NCI-H774 (cell line): ENCODE results near the gene CUX1.
"Not testable (repeated sequence)": the region's sequence is repeated elsewhere in the genome, so short reads cannot be mapped to it uniquely, and the experiment has no call there.

Experiments used
- DNase-seq: peaks from one replicate; lab custom pipeline; 2025; lab: John Stamatoyannopoulos, UW

The CUX1 gene

GRCh38 chr7:101984133-101984879 is 166.9 kb downstream of the CUX1 start:
- DNase-seq = no peak

- DNase-seq = no peak
Measured at GRCh38 chr7:101985057-101985902, 167.9 kb downstream of the CUX1 start.

GRCh38 chr7:101985903-101986734 is 168.7 kb downstream of the CUX1 start:
- no peak for DNase-seq

GRCh38 chr7:101987494-101987893 is 170.1 kb downstream of the CUX1 start:
- DNase-seq = no peak

DNA sequence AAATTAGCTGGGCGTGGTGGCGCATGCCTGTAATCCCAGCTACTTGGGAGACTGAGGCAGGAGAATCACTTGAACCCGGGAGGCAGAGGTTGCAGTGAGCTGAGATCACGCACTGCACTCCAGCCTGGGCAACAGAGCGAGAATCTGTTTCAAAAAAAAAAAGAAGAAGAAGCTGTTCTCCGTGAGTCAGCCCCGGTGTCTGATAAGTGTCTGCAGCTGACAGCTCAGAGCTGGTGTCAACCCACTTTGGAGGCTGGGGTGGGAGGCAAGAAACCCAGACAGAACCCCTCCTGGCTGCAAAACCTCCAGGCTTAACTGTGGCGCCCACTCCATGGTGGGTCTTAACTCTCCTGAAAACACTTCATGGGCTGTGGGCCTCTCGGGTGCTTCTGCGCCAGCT is 170.6 kb downstream of the CUX1 start:
- DNase-seq = not testable (repeated sequence)

DNA sequence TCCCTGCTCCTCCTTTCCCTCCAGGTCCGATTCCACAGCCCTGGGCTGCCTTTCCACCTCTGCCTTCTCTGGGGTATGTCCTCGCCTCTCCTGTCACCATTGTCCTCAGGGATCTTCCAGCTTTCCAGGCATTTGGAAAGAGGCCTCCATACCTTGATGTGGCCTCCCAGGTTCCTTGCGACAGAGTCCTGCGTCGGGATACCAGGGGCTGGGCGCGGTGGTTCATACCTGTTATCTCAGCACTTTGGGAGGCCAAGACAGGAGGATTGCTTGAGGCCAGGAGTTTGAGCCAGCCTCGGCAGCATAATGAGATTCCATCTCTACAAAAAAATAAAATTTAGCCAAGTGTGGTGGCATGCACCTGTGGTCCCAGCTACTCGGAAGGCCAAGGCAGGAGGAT is 171.1 kb downstream of the CUX1 start:
- DNase-seq = no peak

- DNase-seq = no peak
Measured at GRCh38 chr7:101989101-101989500, 171.7 kb downstream of the CUX1 start.

DNA sequence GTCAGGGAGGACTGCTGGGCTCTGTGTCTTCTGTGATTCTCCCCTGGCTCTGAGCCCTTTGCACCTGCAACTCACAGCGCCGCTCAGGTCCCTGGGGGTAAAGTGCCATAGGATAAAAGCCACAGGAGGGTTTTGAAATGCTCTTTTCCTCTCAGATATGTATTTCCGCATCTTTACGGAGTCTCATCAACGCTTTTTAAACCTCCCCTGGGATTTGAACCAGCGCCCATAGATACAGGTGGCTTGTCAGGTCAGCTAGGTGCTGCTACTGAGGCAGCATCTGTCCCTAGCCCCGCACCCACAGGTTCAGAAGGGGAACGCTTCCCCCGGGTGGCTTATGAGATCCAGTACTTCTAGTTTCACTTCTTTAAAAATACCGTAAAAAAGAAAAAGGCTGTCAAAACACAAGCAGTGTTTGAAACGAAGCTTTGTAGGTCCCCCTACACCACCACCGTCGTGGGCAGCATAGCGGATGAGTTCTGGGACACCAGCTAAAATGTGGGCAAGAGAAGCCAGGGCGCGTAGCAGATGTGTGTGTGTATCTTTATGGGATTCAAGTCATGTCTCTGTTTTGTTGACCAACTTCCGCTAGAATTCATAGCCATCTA is 173.5 kb downstream of the CUX1 start:
- no peak for DNase-seq

DNA sequence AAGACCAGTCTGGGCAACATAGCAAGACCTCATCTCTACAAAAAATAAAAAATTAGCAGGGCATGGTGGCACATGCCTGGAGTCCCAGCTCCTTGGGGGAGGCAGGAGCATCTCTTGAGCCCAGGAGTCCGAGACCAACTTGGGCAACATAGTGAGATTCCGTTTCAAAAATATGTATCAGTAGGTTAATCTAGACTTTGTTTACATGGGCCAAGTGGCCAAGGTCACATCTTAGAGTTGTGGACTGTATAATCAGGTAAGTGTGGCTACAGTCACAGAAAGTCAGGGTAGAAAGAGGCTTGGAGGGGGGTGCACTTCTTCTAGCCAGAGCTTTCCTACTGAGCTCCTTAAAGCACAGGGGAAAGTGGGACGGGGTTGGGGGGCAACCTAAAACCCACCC is 174.4 kb downstream of the CUX1 start:
- no peak for DNase-seq

DNA sequence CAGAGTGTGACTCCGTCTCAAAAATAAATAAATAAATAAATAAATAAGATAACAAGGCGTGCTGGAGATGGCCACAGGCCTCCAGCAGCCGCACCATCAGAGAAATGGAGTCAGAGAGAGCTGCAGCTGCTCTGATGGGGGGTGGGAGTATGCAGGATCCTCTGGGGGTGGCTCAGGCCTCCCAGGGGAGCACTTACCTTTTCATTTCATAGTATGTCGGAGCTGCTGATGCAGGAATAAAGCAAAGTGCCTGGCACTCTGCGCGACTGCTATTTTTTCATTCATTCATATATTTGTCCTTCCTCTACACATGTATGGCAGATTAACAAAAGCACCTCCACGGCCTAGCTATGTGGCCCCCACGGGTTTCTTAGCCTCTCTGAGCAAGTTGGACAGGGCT is 175.9 kb downstream of the CUX1 start:
- DNase-seq = no peak

DNA sequence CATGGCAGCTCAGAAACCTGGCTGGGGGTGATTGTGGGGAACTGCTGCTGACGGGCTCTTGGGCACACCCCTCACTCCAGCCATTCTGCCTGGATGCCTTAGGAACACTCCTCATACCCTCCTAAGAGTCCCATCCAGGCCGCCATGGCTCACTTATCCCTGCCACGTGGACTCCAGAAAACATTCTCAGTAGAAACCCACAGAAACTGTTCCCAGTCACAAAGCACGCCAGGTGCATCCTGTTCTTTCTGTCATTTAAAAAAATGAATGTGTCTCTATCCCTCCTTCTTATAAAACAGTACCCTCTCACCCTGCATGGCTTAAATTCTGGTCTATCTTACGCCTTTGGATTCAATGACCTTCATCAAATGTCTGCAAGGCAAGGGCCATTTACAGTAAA is 177.7 kb downstream of the CUX1 start:
- no peak for DNase-seq

DNA sequence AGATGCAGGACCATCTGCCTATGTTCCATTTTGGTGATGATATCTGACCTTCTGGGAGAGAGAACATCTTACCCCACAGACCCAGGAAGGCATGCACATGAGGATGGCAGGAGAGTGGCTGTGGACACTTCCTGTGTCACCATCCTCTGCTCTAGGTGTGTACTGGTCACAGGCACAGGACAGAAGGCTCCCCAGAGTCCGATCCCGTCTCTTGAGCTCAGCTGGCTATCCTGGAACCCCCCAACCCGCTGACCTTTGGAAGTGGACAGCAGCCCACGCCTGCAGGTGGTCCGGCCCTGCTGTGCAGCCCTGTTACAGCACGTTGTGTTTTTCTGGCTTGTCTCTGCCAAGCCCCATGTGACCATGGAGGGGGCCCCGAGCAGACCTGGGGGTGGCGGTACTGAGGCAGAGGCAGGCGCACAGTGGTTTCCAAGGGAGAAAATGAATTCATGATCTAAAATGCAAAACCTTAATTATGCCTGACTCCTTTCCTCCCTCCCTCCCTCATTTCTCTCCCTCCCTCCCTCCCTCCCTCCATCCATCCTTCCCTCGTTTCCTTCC is 178.8 kb downstream of the CUX1 start:
- no peak for DNase-seq

- DNase-seq = no peak
Measured at GRCh38 chr7:101996876-101997275, 179.4 kb downstream of the CUX1 start.

GRCh38 chr7:101998029-101998905 is 180.8 kb downstream of the CUX1 start:
- DNase-seq = no peak

DNA sequence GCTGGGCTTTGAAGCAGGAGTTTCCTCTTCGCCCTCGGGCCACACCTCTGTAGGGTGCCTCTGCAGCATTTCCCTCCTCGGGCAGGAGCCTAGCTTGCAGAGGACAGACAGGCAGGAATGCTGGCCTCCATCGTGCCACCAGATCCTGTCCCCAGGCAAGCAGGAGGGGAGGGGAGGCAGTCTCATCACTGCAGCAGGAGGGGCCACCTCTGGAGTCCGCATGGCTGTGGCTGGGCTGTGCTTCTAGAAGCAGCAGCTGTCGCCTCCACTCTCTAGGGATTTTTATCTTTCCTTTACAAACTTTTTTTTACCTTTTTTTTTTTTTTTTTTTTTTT is 181.4 kb downstream of the CUX1 start:
- DNase-seq = no peak

GRCh38 chr7:101999393-101999792 is 182.0 kb downstream of the CUX1 start:
- DNase-seq = no peak

GRCh38 chr7:102000123-102000522 is 182.7 kb downstream of the CUX1 start:
- DNase-seq = no peak

- DNase-seq = no peak
Measured at GRCh38 chr7:102004229-102004628, 186.8 kb downstream of the CUX1 start.

DNA sequence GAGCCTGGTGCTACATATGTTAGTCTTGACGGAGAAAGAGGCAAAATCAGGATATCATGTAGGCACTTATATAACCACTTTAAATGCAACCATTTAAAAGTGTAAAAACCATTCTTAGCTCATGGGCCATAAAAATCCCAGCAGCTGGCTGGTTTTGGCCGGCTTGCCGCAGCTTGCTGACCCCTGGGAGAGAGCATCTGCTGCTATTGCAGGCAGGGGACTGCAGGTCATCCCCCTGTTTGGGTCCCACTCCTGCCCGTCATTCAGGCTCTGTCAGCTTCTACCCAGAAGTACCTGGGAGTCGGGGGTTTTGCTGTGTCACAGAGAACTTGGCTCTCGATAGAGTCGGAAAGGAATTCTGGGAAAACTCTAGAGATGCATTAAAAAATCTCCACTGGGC is 187.4 kb downstream of the CUX1 start:
- DNase-seq = no peak

- DNase-seq = no peak
Measured at GRCh38 chr7:102005933-102006480, 188.6 kb downstream of the CUX1 start.

- no peak for DNase-seq
Measured at GRCh38 chr7:102006695-102007094, 189.3 kb downstream of the CUX1 start.
